ENCODE measurements around the gene EIF4ENIF1. TPM values are rescaled to one million over a fixed set of nuclear protein-coding genes. Genes with fewer than 3 reads are reported as not detected.
A peak's percentile ranks its signal among the peaks of the same experiment; 100 is the strongest.

Gene EIF4ENIF1
- total RNA-seq, 2 experiments from 2014 or later = 38.6 to 41.0 TPM

- H3K4me3 Mint-ChIP-seq = peak within 1 kb of the TSS; percentile 99
- H3K36me3 Mint-ChIP-seq = peaks cover 17% of the 10 kb centered on the region
- peaks cover 20% of the 10 kb centered on the region for H3K4me1 Mint-ChIP-seq
- ATAC-seq (ENCODE audit: low read depth) (peak; percentile 99), DNase-seq (peak; percentile 97)
- peak within 1 kb of the TSS; percentile 92 for H3K27ac Mint-ChIP-seq
- peaks cover under 1% of the 10 kb centered on the region for H3K9me3 Mint-ChIP-seq
- H3K27me3 Mint-ChIP-seq = peaks cover 2% of the 10 kb centered on the region
- POLR2A ChIA-PET = interaction anchor here (0.6 to 4.2 kb wide), 7 partner anchors 18 to 89 kb away, joined by 3 to 44 read pairs (median 3); partner anchors contain the start of gene PATZ1
These were observed 90.2 kb downstream of the EIF4ENIF1 start, which contains the start of gene DRG1 for GRCh38 chr22:31399211-31400022. Gene DRG1 (plus strand): TSS chr22:31399604. CDS start chr22:31399684, 80 bp downstream.

- peaks cover 18% of the 10 kb centered on the region for H3K4me1 Mint-ChIP-seq
- peaks cover 16% of the 10 kb centered on the region for H3K36me3 Mint-ChIP-seq
- peaks cover 2% of the 10 kb centered on the region for H3K27me3 Mint-ChIP-seq
- no peak for ATAC-seq (ENCODE audit: low read depth)
- no peak overlapping the region for H3K4me3 Mint-ChIP-seq
- H3K27ac Mint-ChIP-seq = no peak overlapping the region
- DNase-seq = no peak
- POLR2A ChIA-PET = interaction anchor here (1.0 kb wide), 1 partner anchor 52 kb away, joined by 4 read pairs; the partner anchor contains the start of gene PATZ1
- peaks cover 2% of the 10 kb centered on the region for H3K9me3 Mint-ChIP-seq
These were observed 91.4 kb downstream of the EIF4ENIF1 start for GRCh38 chr22:31398231-31398630.

DNA sequence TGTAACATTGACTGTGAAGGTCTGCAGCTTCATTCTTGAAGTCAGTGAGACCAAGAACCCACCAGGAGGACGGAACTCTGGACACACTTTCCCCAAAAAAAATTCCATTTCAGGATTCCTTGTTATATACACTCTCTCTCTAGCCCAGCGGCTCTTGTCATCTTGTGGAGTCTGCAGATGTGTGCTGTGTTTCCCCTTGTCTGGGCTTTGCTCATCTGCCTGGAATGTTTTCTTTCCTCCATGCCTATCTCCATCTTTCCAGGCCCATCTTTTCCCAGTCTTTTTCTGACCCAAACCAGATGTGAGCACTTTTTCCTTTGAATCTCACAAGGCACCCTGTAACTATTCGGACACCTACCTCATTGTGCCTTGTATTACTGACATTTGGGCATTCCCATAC lies 95.3 kb downstream of the EIF4ENIF1 start:
- Mint-ChIP-seq H3K9me3 (peaks cover 2% of the 10 kb centered on the region), H3K27me3 (peaks cover 9% of the 10 kb centered on the region), H3K36me3 (peaks cover 2% of the 10 kb centered on the region), H3K27ac (no peak overlapping the region), H3K4me1 (peaks cover 3% of the 10 kb centered on the region), H3K4me3 (no peak overlapping the region)
- DNase-seq (no peak), ATAC-seq (ENCODE audit: low read depth) (no peak)
- POLR2A ChIA-PET = no interaction called here

GRCh38 chr22:31393893-31394292 lies 95.7 kb downstream of the EIF4ENIF1 start:
- POLR2A ChIA-PET = no interaction called here
- ATAC-seq (ENCODE audit: low read depth) (no peak), DNase-seq (no peak)
- Mint-ChIP-seq H3K4me1 (peaks cover 2% of the 10 kb centered on the region), H3K4me3 (no peak overlapping the region), H3K36me3 (peaks cover 2% of the 10 kb centered on the region), H3K27ac (no peak overlapping the region), H3K9me3 (peaks cover 2% of the 10 kb centered on the region), H3K27me3 (peaks cover 9% of the 10 kb centered on the region)

Other genes starting within 250 kb of the EIF4ENIF1 start
- 100 to 1,000 TPM; 110 to 125 TPM for gene PIK3IP1, start 197.4 kb downstream of the EIF4ENIF1 start, total RNA-seq
- 10 to 100 TPM; 36.2 to 37.2 TPM for gene PATZ1, start 143.5 kb downstream of the EIF4ENIF1 start, total RNA-seq
- gene DRG1, start 90.2 kb downstream of the EIF4ENIF1 start, total RNA-seq = 10 to 100 TPM; 71.9 to 87.8 TPM
- gene SFI1, start 6.7 kb upstream of the EIF4ENIF1 start, total RNA-seq = 100 to 1,000 TPM; 209 to 210 TPM
- 10 to 100 TPM; 25.4 to 26.1 TPM for gene PISD, start 172.4 kb upstream of the EIF4ENIF1 start, total RNA-seq

Measured in activated naive CD8-positive, alpha-beta T cell treated with anti-CD3 and anti-CD28 coated beads, Interleukin-2, amount 10 ng/mL, durations not matched to agents 7 days and 5 days (primary cell).